NOMO-1 (cell line): ENCODE measurements around the gene ACOT11.
"Not testable (repeated sequence)": the region's sequence is repeated elsewhere in the genome, so short reads cannot be mapped to it uniquely, and the experiment has no call there.

Experiments
- DNase-seq, 2 experiments: peaks; one replicate each; lab custom pipeline; 2025; ENCODE audit not compliant: unreplicated experiment in 2 of 2; lab: John Stamatoyannopoulos, UW

ACOT11 gene

DNA sequence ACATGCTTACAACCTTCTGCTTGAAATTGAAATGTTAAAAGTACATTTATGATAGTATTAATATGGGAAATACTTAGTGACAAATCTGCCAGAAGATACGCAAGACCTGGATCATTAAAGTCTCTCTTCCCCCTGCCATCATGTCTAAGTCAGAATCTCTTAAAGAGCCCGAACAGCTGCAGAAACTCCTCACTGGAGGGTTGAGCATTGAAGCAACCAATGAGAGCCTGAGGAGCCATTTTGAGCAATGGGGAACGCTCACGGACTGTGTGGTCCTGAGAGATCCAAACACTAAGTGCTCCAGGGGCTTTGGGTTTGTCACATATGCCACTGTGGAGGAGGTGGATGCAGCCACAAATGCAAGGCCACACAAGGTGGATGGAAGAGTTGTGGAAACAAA is 11.4 kb upstream of the ACOT11 start:
- not testable (repeated sequence) for DNase-seq

DNA sequence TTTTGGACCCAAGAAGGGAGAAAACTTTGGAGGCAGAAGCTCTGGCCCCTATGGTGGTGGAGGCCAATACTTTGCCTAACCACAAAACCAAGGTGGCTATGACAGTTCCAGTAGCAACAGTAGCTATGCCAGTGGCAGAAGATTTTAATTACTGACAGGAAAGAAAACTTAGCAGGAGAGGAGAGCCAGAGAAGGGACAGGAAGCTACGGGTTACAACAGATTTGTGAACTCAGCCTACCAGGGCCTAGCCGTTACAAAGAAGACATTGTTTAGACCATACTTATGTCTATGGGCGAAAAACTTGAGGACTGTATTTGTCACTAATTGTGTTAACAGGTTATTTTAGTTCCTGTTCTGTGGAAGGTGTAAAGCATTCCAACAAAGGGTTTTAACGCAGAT is 10.4 kb upstream of the ACOT11 start:
- no peak for DNase-seq

DNA sequence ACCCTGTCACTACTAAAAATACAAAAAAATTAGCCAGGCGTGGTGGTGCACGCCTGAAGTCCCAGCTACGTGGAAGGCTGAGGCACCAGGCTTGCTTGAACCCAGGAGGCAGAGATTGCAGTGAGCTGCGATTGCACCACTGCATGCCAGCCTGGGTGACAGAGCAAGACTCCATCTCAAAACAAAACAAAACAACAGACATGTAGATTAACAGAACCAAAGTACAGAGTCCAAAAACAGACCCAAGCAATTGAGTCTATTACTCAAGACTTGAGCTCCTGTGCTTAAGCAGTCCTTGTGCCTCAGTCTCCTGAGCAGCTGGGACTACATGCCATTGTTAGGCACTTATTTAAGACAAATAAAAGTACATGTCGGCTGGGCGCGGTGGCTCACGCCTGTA is 9.5 kb upstream of the ACOT11 start:
- DNase-seq = no peak

DNA sequence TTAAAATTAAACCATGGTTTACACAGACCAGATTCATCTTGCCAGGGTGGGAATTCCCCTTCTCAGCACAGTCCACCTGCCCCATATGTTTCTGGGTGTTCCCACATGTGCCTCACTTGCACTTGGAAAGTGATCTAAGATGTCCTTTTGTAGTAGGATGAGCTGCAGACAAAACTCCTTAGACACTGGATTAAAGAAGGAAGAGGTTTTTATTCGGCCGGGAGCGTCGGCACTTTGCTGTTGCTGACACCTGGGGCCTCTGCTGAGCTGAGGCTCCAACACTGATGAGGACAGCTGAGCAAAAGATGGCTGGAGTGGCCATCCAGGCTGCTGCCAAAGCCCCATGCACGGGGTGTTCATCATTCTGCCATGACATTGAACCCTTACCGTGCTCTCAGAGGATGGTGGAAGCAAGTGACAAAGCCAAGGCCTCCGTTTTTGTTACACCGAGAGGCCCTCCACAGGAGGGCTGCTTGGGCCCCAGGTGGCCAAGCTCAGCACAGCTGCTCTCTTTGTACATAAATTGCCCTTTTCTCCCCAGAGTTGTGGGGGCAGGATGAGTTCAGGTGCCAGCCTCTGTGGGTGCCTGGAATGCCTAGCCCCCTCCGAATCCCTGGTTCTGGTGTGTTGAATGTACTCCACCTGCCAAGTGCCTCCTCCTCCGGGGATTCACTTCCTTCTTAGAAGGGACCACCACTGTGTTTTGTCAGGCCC is 7.3 kb upstream of the ACOT11 start:
- no peak for DNase-seq

DNA sequence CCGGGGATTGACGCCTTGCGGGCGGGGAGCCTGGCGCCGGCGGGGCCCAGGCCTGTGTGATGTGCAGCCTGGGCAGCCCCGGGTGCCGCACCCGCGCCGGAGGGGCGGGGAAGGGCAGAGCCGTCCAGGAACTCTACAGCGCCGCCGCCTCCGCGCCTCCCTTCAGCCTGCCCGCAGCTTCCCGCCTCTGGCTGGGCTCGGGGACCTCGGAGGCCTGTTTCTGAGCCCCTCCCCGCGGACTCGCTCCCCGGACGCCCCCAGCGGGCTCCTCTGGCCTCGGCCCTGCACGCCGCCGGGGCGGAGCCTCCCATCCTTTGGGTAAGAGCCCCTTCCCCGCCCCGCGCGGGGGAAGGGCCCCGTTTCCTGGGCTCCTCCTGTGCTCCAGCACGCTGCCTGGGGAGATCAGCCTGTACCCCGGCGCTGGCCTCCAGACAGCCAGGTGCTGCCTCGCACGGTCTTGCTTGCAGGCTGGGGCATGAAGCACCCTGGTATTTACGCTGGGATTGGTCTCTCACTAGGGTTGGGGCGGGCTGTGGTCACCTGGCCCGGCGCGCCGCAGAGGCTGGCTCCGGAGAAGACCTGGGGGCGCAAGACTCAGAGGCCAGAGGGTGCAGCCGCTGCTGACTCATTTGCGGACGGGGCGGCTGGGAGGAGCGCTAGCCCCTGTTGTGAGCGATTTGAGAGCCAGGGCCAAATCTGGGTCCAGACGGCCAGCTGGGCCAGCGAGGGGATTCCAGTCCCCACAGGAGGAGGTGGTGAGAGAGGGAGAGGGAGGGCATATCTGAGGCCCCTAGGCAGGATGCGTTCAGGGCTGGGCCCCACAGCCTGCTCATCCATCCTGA is 5.7 kb upstream of the ACOT11 start:
- DNase-seq = peak; percentile 74 to 81

DNA sequence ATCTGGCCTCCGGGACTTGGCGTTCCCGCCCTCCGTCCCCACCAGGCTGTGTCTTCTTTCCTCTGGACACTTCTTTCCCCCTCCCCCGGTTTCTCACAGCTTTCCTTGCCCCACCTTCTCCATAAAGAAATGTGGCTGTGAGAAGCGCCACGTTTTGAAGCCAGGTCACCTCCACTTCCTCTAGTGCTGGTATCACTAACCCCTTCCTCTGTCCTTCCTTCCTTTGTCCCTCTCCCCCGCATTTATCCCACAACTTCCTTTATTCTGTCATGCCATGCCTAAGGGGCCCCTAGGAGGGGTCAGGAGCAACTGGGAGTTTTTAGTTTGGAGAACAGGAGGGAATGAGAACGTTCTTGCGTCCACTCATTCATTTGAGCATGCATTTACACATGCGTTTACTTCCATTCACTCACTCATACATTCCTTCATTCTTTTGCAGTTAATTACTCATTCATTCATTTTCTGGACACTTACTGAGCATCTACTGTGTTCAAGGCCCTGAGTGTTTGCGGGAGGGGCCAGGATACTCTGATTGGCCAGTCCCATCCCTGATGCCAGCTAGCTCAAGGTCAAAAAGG is 5.0 kb upstream of the ACOT11 start:
- DNase-seq = peak; percentile 29 to 30

DNA sequence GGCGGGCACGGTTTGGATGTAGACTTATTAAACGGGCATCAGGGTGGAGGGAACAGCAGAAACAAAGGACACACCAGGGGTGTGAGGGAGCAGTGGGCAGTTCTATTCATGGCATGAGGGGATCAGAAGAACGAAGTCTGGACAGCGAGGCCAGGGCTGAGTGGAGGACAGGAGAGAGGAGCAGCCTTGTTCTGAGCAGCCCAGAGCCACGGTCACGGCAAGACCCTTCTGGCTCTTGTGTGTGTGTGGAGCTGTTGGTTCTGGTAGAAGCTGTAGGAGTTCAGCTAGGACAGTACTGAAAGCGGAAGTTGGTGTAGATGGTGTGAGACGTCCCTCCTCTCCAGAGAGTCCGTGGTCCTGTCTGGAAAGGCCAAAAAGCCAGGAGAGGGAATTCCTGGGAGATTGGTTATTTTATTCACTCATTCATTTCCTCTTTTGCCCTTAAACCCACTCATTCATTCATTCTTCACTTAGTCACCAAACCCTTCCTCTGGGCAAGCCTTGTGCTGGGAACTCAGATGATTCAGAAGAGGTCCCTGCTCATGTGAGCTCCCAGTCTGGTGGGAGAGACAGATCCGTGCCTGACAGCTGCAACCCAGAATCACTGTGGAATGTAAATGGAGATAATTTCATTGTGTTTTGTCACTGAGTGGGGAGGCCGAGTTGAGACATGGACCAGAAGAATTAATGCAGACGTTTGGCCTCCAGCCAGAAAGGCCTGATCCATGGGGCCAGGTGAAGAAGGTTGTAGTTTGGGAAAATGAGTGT is 4.1 kb upstream of the ACOT11 start:
- DNase-seq = peak; percentile 66 to 72

DNA sequence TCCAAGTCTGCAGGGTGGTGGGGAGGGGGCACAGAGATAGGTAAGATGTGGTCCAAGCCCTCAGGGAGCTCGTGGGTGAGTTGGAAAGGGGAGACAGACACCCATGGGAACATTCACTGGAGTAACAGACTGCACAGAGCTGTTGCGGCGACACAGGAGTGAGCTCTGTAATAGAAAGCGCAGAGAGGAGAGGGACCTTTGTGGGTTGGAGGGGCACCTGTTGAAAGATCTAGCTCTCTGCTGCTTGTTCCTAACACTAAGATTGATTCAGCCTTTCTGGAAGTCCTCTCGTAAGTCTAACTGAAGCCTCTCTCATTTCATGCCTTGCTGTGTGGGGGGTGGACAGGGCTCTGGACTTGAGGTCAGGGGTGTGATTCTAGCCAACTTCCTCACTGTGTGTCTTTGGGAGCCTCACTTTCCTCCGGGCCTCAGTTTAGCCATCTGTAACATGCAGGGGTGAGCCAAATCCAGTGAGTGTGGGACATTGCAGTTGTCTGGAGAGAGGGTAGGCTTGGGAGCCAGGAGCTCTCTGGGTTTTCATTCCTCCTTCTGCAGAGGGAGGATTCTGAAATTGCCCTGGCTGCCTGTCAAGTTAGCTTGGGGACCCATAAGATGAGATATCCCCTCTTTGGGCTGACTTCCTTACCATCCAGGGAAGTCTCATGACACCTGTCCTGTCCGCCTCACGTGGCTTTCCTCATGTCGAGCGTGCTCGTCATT is 2.0 kb upstream of the ACOT11 start:
- DNase-seq = no peak

DNA sequence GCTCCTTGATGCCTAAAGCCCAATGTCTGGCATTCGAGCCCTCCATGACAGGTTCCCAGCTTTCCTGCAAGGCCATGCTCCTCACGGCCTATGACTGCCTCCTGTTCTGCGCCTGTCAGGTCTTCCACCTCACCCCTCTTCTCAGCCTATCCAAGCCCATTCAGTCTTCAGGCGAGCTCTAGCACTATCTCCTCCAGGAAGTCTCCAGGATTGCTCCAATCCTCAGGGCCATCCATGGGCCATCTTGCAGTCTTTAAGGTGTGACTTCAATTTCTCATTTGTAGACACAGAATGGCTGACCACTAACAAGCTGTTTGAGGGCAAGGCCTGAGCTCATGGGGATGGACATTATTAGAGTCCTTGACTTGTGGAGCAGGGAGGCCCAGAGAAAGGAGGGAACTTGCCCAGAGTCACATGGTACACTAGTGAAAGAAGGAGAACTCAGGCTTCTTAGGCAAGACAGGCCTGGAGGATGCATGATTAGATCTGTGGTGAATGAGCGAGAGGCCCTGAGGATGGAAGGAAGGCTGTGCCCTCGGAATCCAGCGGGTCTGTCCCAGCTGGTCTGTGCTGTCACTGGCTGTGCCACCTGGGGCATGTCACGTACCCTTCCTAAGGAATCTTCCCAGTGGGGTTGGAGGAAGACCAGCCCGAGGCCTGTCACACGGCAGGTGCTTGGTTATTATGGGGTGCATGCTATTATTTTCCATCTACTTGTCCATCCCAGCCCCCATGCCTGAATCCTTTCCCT is 1.2 kb upstream of the ACOT11 start:
- peak; percentile 61 to 76 for DNase-seq

DNA sequence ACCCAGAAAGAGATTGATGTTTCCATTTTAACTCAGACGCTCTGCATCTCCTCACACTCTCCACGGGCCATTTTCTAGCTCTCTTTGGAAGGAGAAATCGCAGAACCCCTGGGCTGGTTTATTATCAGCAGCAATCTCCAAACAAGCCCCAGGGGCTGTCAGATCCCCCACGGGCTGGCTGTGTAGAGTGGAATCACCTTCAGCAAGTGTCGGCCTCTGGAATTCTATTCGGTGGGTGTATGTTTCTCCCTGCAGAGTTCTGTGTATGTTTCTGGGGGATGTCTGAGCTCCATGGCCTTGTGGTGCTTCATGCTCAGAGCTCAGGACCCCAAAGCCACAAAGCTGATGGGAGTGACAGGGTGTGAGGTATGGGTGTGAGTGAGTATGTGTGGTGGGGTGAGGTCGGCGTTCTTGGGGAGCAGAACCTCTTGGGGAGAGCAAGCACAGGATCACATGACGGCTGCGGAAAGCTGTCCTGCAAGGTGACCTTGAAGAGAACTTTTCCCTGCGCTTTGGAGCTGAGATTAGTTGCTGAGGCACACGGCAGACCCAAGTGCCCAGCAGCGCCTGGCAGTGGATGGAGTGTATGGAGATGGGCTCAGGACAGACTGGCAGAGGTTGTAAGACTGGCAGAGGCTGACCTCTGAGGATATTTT is 489 bp downstream of the ACOT11 start:
- DNase-seq = no peak

DNA sequence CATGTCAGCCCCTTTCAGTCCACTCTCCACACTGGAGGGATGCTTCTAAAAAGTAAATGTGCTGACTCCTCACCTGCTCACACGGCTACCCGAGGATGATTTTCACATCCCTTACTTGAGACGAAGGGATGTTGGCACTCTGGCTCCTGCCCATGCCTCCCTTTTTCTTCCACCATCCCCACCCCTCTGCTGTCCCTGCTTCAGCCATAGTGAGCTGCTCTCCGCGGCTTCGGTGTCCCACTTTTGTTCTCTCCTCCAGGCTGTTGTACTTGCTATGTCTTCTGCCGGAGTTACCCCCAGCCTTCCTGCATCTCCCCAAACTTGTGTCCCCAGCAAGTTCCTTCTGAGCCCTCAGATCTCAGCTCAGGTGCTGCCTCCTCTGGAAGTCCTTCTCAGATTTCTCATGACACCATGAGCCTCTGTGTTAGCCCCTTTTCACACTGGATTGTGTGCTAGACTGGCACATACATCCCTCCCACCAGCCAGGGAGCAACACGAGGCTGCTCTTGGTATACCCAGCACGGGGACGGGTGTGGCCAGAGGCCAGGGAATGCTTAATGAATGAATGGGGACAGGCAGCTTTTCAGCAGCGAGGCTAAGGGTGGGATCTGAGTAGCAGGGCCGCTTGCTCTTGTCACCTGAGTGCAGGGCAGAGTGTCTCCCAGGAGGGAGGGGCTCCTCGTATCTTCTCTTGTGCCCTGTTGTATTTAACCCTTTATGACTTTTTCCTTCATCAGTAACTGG is 1.3 kb downstream of the ACOT11 start:
- DNase-seq = no peak

DNA sequence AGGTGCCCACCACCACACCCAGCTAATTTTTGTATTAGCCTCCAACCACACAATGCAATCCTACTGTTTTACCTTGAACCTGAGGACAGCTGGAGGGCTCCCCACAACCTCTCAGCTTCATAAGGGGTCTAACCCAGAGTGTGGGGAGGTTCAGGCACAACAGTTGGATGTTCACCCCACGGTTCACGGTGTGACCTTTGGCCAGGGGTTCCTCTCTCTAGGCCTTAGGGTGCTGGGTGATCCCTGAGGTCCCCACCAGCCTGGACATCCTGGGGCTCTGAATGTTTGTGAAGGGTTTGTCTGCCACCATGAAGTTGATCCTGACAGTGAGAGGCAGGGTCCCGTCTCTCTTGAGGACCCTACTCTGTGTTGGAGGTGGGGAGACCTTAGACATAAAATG is 3.9 kb downstream of the ACOT11 start:
- DNase-seq = no peak

DNA sequence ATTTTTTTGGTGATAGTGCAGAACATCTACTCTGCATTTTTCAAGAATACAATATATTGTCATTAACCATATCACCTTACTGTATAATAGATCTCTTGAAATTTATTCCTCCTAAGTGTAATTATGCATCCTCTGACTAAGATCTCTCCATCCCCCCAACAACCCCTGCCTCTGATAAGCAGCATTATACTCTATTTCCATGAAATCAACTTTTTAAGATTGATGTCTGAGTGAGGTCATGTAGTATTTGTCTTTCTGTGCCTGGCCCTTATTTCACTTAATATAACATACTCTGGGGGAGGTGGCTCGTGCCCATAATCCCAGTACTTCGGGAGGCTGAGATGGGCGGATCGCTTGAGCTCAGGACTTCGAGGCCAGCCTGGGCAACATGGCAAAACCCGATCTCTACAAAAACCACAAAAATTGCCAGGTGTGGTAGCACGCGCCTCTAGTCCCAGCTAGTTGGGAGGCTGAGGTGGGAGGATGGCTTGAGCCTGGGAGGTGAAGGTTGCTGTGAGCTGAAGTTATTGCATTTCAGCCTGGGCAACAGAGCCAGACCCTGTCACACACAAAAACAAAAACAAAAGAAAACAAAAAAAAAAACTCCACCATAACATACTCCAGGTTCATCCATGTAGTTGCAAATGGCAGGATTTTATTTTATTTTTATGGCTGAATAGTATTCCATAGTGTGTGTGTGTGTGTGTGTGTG is 5.7 kb downstream of the ACOT11 start:
- no peak for DNase-seq

DNA sequence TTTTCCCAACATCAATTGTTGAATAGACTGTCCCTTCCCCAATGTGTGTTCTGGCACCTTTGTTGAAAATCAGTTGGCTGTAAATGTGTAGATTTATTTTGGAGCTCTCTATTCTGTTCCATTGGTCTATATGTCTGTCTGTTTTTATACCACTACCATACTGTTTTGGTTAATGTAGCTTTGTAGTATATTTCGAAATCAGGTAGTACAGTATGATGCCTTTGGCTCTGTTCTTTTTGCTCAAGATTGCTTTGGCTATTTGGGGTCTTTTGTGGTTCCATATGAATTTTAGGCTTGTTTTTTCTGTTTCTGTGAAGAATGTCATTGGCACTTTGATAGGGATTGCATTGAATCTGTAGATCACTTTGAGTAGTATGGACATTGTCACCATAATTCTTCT is 8.1 kb downstream of the ACOT11 start:
- DNase-seq = no peak

DNA sequence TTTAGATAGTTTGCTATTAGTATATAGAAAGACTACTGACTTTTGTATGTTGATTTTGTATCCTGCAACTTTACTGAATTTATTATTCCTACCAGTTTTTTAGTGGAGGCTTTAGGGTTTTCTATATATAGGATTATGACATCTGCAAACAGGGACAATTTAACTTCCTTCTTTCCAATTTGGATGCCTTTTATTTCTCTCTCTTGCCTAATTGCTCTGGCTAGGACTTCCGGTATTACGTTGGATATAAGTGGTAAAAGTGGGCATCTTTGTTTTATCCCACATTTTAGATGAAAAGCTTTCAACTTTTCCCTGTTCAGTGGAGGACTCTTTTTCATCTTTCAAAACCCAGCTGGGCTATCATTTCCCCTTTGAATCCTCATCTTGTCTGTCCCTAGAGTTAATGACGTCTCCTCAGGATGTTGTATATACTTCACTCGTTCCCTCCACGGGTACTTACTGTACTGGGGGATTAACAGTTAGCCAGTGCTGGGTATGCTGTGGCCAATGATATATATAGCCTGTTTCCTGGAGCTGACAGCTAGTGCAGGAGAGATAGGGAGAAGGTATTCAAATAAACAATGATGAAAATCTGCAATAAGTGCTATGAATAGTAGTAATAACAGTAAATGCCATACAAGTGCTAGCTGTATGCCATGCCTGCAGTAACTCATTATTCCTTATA is 9.8 kb downstream of the ACOT11 start:
- no peak for DNase-seq

DNA sequence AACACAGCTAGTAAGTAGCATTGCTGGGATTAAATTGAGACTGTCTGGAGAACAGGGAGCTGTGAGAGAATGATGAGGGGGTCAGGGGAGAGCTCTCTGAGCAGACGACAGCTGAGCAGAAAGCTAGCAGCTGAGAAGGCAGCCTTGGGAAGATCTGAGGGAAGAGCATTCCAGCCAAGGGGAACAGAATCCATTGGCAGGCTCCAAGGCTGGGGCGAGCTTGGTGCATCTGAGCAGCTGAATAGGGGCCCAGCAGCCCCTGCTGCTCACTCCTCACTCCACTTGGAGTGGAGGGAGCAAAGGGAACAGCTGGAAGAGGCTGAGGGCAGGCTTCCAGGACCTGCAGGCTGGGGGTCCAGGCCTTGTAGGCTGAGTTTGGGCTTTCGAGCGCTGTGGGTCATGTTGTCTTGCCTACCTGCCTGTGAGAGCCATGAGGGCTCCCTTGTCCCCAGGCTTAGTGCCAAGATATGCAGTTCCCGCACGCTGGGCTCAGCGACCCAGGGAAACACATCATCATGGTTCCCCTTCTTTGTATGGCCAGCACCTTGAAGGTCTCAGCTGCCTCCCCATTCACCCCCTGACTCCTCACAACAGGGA is 10.5 kb downstream of the ACOT11 start:
- DNase-seq = no peak

DNA sequence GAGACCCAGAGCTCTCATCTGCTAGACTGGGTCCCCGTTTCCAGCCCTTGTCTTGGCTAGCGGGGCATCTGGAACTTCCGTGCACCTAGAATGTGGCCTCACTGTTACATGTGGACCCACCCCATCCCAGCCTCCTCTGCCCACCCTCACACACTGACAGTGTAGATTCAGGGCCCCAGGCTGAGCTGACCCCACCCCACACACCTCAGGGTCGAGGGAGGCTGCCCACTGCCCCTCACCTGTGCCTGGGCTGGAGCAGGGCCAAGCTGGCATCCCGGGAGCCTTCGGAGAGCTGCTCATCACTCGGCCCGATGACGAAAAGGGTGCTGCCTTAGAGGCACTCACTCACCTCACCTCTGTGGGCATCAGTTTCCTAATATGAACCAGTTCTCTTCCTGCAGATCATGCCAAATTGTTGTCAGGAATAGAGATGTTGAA is 11.1 kb downstream of the ACOT11 start:
- DNase-seq = no peak
